Activated CD4-positive, alpha-beta T cell treated with anti-CD3 and anti-CD28 coated beads for 4 hours (primary cell): ENCODE measurements around the gene SRD5A1.

Source experiments
- DNase-seq, 2 donors: peaks; one replicate each; pipeline ENCODE4 v3.0.0-alpha.2; 2020

SRD5A1 gene

GRCh38 chr5:6604946-6605345 lies 28.3 kb upstream of the SRD5A1 start:
- no peak for DNase-seq

GRCh38 chr5:6606884-6607558 lies 26.2 kb upstream of the SRD5A1 start:
- DNase-seq, result no peak

GRCh38 chr5:6607559-6607936 lies 25.7 kb upstream of the SRD5A1 start:
- DNase-seq, result no peak

GRCh38 chr5:6608016-6608415 lies 25.2 kb upstream of the SRD5A1 start:
- no peak for DNase-seq

GRCh38 chr5:6611334-6612256 lies 21.6 kb upstream of the SRD5A1 start:
- no peak for DNase-seq

- DNase-seq, result no peak
Measured at GRCh38 chr5:6615034-6615815, 18.0 kb upstream of the SRD5A1 start.

- DNase-seq, result no peak
Measured at GRCh38 chr5:6616632-6617031, 16.6 kb upstream of the SRD5A1 start.

GRCh38 chr5:6623228-6623627 lies 10.0 kb upstream of the SRD5A1 start:
- no peak for DNase-seq

GRCh38 chr5:6623941-6624340 lies 9.3 kb upstream of the SRD5A1 start:
- DNase-seq, result no peak

GRCh38 chr5:6626508-6626907 lies 6.7 kb upstream of the SRD5A1 start:
- DNase-seq, result no peak

GRCh38 chr5:6631441-6631840 lies 1.8 kb upstream of the SRD5A1 start:
- DNase-seq, result no peak

GRCh38 chr5:6632324-6632887 lies 834 bp upstream of the SRD5A1 start:
- DNase-seq, result no peak

GRCh38 chr5:6633469-6634245 lies 417 bp downstream of the SRD5A1 start:
- DNase-seq, result no peak

GRCh38 chr5:6634306-6634705 lies 1.1 kb downstream of the SRD5A1 start:
- DNase-seq, result no peak

- DNase-seq, result no peak
Measured at GRCh38 chr5:6634788-6635430, 1.7 kb downstream of the SRD5A1 start.

GRCh38 chr5:6636293-6636692 lies 3.1 kb downstream of the SRD5A1 start:
- DNase-seq, result no peak

GRCh38 chr5:6637022-6637421 lies 3.8 kb downstream of the SRD5A1 start:
- DNase-seq, result no peak

GRCh38 chr5:6637590-6637989 lies 4.3 kb downstream of the SRD5A1 start:
- DNase-seq, result no peak

- no peak for DNase-seq
Measured at GRCh38 chr5:6638236-6638635, 5.0 kb downstream of the SRD5A1 start.

- no peak for DNase-seq
Measured at GRCh38 chr5:6642655-6643054, 9.4 kb downstream of the SRD5A1 start.

GRCh38 chr5:6644794-6645241 lies 11.6 kb downstream of the SRD5A1 start:
- no peak for DNase-seq
